ENCODE data around the gene CDK4.

Gene CDK4

DNA sequence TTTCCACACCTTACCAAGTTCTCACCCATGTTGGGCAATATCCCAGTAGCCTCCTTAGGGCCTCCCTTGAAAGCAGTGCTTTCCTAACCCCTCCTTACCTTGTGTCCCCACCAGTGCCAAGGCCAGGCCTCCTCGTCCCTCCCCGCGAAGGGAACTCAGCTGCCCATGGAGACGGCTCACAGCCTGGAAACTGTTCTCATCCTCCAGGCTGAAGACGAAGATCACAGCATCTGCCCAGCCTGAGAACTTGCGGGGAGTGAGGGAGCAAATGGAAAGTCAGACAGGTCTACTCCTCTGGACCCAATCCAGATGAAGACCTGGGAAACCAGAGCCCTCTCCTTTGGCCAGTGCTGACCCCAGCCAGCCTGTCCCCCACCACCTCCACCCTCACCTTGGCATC lies 18.2 kb downstream of the CDK4 start:
- no peak overlapping the region for H3K4me3 ChIP-seq (ENCODE audit: low read length)
- DNase-seq (ENCODE audit: low read depth) = no peak
- no peak for TF ChIP-seq CTCF (conservative IDR thresholded peaks at IDR 0.05; ENCODE audit: low read depth, low read length)

- no peak overlapping the region for H3K4me3 ChIP-seq (ENCODE audit: low read length)
- DNase-seq (ENCODE audit: low read depth) = no peak
- no peak for TF ChIP-seq CTCF (conservative IDR thresholded peaks at IDR 0.05; ENCODE audit: low read depth, low read length)
These were observed 19.1 kb downstream of the CDK4 start for GRCh38 chr12:57732726-57733593.

- no peak for DNase-seq (ENCODE audit: low read depth)
- no peak for TF ChIP-seq CTCF (conservative IDR thresholded peaks at IDR 0.05; ENCODE audit: low read depth, low read length)
- no peak overlapping the region for H3K4me3 ChIP-seq (ENCODE audit: low read length)
These were observed 19.8 kb downstream of the CDK4 start for GRCh38 chr12:57732270-57732669.

DNA sequence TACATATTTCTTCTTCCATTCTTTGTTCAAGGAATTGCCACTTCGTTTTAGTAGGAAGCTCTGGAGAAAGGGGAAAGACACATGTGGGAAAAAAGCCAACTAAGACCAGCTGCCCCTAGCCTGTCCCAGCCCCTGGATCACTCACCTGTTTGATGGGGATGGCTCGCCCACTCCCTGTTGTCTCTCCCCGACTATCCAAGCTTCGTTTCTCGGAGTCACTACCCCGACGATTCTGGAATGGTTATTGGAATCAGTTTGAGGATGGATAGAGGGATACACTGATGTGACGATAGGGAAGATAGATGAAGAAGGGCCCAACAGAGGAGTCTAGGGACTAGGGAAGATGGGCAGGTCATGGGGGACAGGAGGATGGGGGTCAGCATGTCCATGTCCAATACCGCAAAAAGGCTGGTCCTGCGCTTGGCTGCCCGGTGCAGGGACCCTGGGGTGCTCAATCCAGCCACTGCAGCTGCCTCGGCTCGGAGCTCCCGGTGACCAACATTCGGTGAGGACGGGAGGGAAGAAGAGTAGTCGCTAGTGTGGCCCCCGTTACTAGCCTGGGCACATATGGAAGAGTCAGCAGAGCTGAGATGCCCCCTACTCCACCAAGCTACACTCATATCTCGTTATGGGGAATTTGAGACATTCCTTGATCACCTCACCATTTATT lies 20.6 kb downstream of the CDK4 start:
- no peak for DNase-seq (ENCODE audit: low read depth)
- TF ChIP-seq CTCF (conservative IDR thresholded peaks at IDR 0.05; ENCODE audit: low read depth, low read length) = no peak
- no peak overlapping the region for H3K4me3 ChIP-seq (ENCODE audit: low read length)

- H3K4me3 ChIP-seq (ENCODE audit: low read length) = no peak overlapping the region
- TF ChIP-seq CTCF (conservative IDR thresholded peaks at IDR 0.05; ENCODE audit: low read depth, low read length) = no peak
- DNase-seq (ENCODE audit: low read depth) = no peak
These were observed 21.6 kb downstream of the CDK4 start for GRCh38 chr12:57730336-57731067.

- TF ChIP-seq CTCF (conservative IDR thresholded peaks at IDR 0.05; ENCODE audit: low read depth, low read length) = no peak
- DNase-seq (ENCODE audit: low read depth) = no peak
- H3K4me3 ChIP-seq (ENCODE audit: low read length) = no peak overlapping the region
These were observed 22.7 kb downstream of the CDK4 start for GRCh38 chr12:57729321-57729844.

Measured in retinal pigment epithelial cell (primary cell).